Right atrium auricular region (tissue), 2 donors: Measurements from ENCODE around the gene SCG3. TPM values are rescaled to one million over a fixed set of nuclear protein-coding genes. Genes with fewer than 3 reads are reported as not detected.

Experiments
- DNase-seq: peaks from one replicate; pipeline ENCODE4 v3.0.0-alpha.2; 2019; ENCODE audit warnings: low spot score
- H3K27ac ChIP-seq, 2 donors: fragments of 200-600 bp; sonication (generic); 1 replicate in 1 of 2; 2 replicates in 1 of 2; pipeline ENCODE4 v1.5.1; 2016 to 2019
- H3K27me3 ChIP-seq, 2 donors: fragments of 200-600 bp; sonication (generic); one replicate each; pipeline versions ENCODE4 v1.5.1 to v1.6.0; 2017 to 2019
- H3K36me3 ChIP-seq: fragments of 200-600 bp; sonication (generic); one replicate; pipeline ENCODE4 v1.5.1; 2016
- H3K4me1 ChIP-seq, 2 donors: fragments of 200-600 bp; sonication (generic); one replicate each; pipeline versions ENCODE4 v1.5.1 to v1.6.0; 2017 to 2019
- H3K4me3 ChIP-seq, 2 donors: fragments of 200-600 bp; sonication (generic); 1 replicate in 1 of 2; 2 replicates in 1 of 2; pipeline ENCODE4 v1.5.1; 2017 to 2019; ENCODE audit warnings: mild to moderate bottlenecking in 1 of 2, moderate library complexity in 1 of 2
- H3K9me3 ChIP-seq, 2 donors: fragments of 200-600 bp; sonication (generic); one replicate each; pipeline ENCODE4 v1.5.1; 2019
- CTCF ChIP-seq, 2 donors: fragments of 200-600 bp; sonication (generic); IDR thresholded peaks; one replicate each; pipeline ENCODE4 v1.5.1; 2019; ENCODE audit warnings: antibody characterized with exemption in 2 of 2
- total RNA-seq, 2 donors: library from RNA; depleted of rRNA; stranded (reverse); fragments of >200 nt; gene quantifications; one replicate each; pipeline ENCODE4 v1.1.0, GENCODE V29; 2016

The SCG3 gene
- total RNA-seq, 2 donors from 2014 or later = not detected

GRCh38 chr15:51692154-51692553 is 10.9 kb downstream of the SCG3 start:
- no peaks in the 10 kb centered on the region for H3K36me3 ChIP-seq
- no peaks in the 10 kb centered on the region for H3K9me3 ChIP-seq
- H3K27ac ChIP-seq = no peak overlapping the region
- no peaks in the 10 kb centered on the region for H3K4me1 ChIP-seq
- H3K4me3 ChIP-seq = no peak overlapping the region
- no peak for TF ChIP-seq CTCF (IDR thresholded peaks at IDR 0.05)
- no peak for DNase-seq
- no peaks in the 10 kb centered on the region for H3K27me3 ChIP-seq

GRCh38 chr15:51696566-51696965 is 15.3 kb downstream of the SCG3 start:
- H3K4me1 ChIP-seq = no peaks in the 10 kb centered on the region
- no peaks in the 10 kb centered on the region for H3K9me3 ChIP-seq
- DNase-seq = no peak
- no peaks in the 10 kb centered on the region for H3K36me3 ChIP-seq
- no peak overlapping the region for H3K4me3 ChIP-seq
- no peak overlapping the region for H3K27ac ChIP-seq
- no peaks in the 10 kb centered on the region for H3K27me3 ChIP-seq
- TF ChIP-seq CTCF (IDR thresholded peaks at IDR 0.05) = no peak

GRCh38 chr15:51697163-51697562 is 15.9 kb downstream of the SCG3 start:
- no peak for TF ChIP-seq CTCF (IDR thresholded peaks at IDR 0.05)
- Histone ChIP-seq H3K4me3 (no peak overlapping the region), H3K9me3 (no peaks in the 10 kb centered on the region), H3K27ac (no peak overlapping the region), H3K36me3 (no peaks in the 10 kb centered on the region), H3K4me1 (no peaks in the 10 kb centered on the region), H3K27me3 (no peaks in the 10 kb centered on the region)
- no peak for DNase-seq

- Histone ChIP-seq H3K9me3 (no peaks in the 10 kb centered on the region), H3K4me3 (no peak overlapping the region), H3K27ac (no peak overlapping the region), H3K36me3 (no peaks in the 10 kb centered on the region), H3K27me3 (no peaks in the 10 kb centered on the region), H3K4me1 (no peaks in the 10 kb centered on the region)
- no peak for TF ChIP-seq CTCF (IDR thresholded peaks at IDR 0.05)
- DNase-seq = no peak
Observed at GRCh38 chr15:51699373-51699772, 18.1 kb downstream of the SCG3 start.

GRCh38 chr15:51702710-51703109 is 21.4 kb downstream of the SCG3 start:
- no peak overlapping the region for H3K27ac ChIP-seq
- H3K9me3 ChIP-seq = no peaks in the 10 kb centered on the region
- no peaks in the 10 kb centered on the region for H3K36me3 ChIP-seq
- no peak for DNase-seq
- H3K4me3 ChIP-seq = no peak overlapping the region
- H3K27me3 ChIP-seq = no peaks in the 10 kb centered on the region
- H3K4me1 ChIP-seq = no peaks in the 10 kb centered on the region
- no peak for TF ChIP-seq CTCF (IDR thresholded peaks at IDR 0.05)

- no peak overlapping the region for H3K4me3 ChIP-seq
- no peak for TF ChIP-seq CTCF (IDR thresholded peaks at IDR 0.05)
- H3K36me3 ChIP-seq = no peaks in the 10 kb centered on the region
- no peak for DNase-seq
- H3K4me1 ChIP-seq = no peaks in the 10 kb centered on the region
- no peaks in the 10 kb centered on the region for H3K27me3 ChIP-seq
- H3K9me3 ChIP-seq = no peaks in the 10 kb centered on the region
- no peak overlapping the region for H3K27ac ChIP-seq
Observed at GRCh38 chr15:51706291-51706690, 25.0 kb downstream of the SCG3 start.
